Activated T-helper 1 cell treated with anti-CD3 and anti-CD28 coated beads, Interleukin-12 subunit alpha, Interleukin-12 subunit beta, Interleukin-2, Interleukin-4 antibody, amounts not matched to agents 30 ng/mL and 10 ng/mL and 1 ng/mL, durations not matched to agents 14 hours and 24 hours and 36 hours (primary cell): ENCODE measurements around the gene LRMDA. TPM values are rescaled to one million over a fixed set of nuclear protein-coding genes. Genes with fewer than 3 reads are reported as not detected.

Experiments
- DNase-seq: peaks from one replicate; pipeline ENCODE4 v3.0.0; 2021; ENCODE audit warnings: low spot score
- H3K27ac Mint-ChIP-seq: one replicate; pipeline ENCODE4 v1.8.0; 2021; ENCODE audit warnings: mild to moderate bottlenecking, mixed read lengths
- H3K27me3 Mint-ChIP-seq: one replicate; pipeline ENCODE4 v1.8.0; 2022; ENCODE audit warnings: mild to moderate bottlenecking, moderate library complexity, mixed read lengths; ENCODE audit not compliant: insufficient read depth
- H3K36me3 Mint-ChIP-seq: one replicate; pipeline ENCODE4 v1.8.0; 2021; ENCODE audit warnings: low read depth, mixed read lengths
- H3K4me1 Mint-ChIP-seq: one replicate; pipeline ENCODE4 v1.8.0; 2021; ENCODE audit warnings: low read depth, mixed read lengths
- H3K4me3 Mint-ChIP-seq: one replicate; pipeline ENCODE4 v1.8.0; 2021; ENCODE audit warnings: mild to moderate bottlenecking, moderate library complexity, mixed read lengths
- H3K9me3 Mint-ChIP-seq: one replicate; pipeline ENCODE4 v1.8.0; 2021; ENCODE audit warnings: mixed read lengths
- intact Hi-C: fragments of 100-400 bp; cut with micrococcal nuclease; formaldehyde crosslinking; loops from one replicate; pipeline ENCODE4 v1.15.1; 2024
- total RNA-seq: library from RNA; stranded (reverse); gene quantifications from 2 replicates; pipeline ENCODE4 v1.2.3, GENCODE V29; 2022

The LRMDA gene
- total RNA-seq, 1 donor from 2014 or later, result not detected

- H3K27ac Mint-ChIP-seq, result no peak overlapping the region
- H3K36me3 Mint-ChIP-seq, result no peaks in the 10 kb centered on the region
- no peak overlapping the region for H3K4me3 Mint-ChIP-seq
- intact Hi-C loops, result no loop called here
- no peaks in the 10 kb centered on the region for H3K9me3 Mint-ChIP-seq
- no peaks in the 10 kb centered on the region for H3K4me1 Mint-ChIP-seq
- no peaks in the 10 kb centered on the region for H3K27me3 Mint-ChIP-seq
- DNase-seq, result no peak
Measured at GRCh38 chr10:76396134-76396533, 964.7 kb downstream of the LRMDA start.

GRCh38 chr10:76397181-76398042, 966.0 kb downstream of the LRMDA start:
- H3K4me3 Mint-ChIP-seq, result no peak overlapping the region

GRCh38 chr10:76398043-76398710, 966.8 kb downstream of the LRMDA start:
- intact Hi-C loops, result no loop called here
- no peak for DNase-seq
- peaks cover 6% of the 10 kb centered on the region for H3K9me3 Mint-ChIP-seq
- no peaks in the 10 kb centered on the region for H3K27me3 Mint-ChIP-seq
- no peaks in the 10 kb centered on the region for H3K36me3 Mint-ChIP-seq
- H3K27ac Mint-ChIP-seq, result no peak overlapping the region
- H3K4me1 Mint-ChIP-seq, result no peaks in the 10 kb centered on the region
- no peak overlapping the region for H3K4me3 Mint-ChIP-seq

More at GRCh38 chr10:76397181-76398042, 966.0 kb downstream of the LRMDA start:
- no peak overlapping the region for H3K27ac Mint-ChIP-seq
- no peaks in the 10 kb centered on the region for H3K4me1 Mint-ChIP-seq
- no peak for DNase-seq
- no peaks in the 10 kb centered on the region for H3K36me3 Mint-ChIP-seq
- peaks cover 6% of the 10 kb centered on the region for H3K9me3 Mint-ChIP-seq
- intact Hi-C loops, result no loop called here
- no peaks in the 10 kb centered on the region for H3K27me3 Mint-ChIP-seq

- Mint-ChIP-seq H3K27me3 (no peaks in the 10 kb centered on the region), H3K9me3 (peaks cover 6% of the 10 kb centered on the region), H3K36me3 (no peaks in the 10 kb centered on the region), H3K4me1 (no peaks in the 10 kb centered on the region), H3K4me3 (no peak overlapping the region), H3K27ac (no peak overlapping the region)
- DNase-seq, result no peak
- intact Hi-C loops, result no loop called here
Measured at GRCh38 chr10:76399226-76399625, 967.8 kb downstream of the LRMDA start.

- no peak overlapping the region for H3K4me3 Mint-ChIP-seq
- H3K9me3 Mint-ChIP-seq, result peaks cover 6% of the 10 kb centered on the region
- H3K27ac Mint-ChIP-seq, result no peak overlapping the region
- no peaks in the 10 kb centered on the region for H3K36me3 Mint-ChIP-seq
- no peaks in the 10 kb centered on the region for H3K4me1 Mint-ChIP-seq
- no peaks in the 10 kb centered on the region for H3K27me3 Mint-ChIP-seq
- no peak for DNase-seq
- intact Hi-C loops, result no loop called here
Measured at GRCh38 chr10:76401006-76401405, 969.6 kb downstream of the LRMDA start.

GRCh38 chr10:76403912-76404311, 972.5 kb downstream of the LRMDA start:
- Mint-ChIP-seq H3K36me3 (no peaks in the 10 kb centered on the region), H3K9me3 (peaks cover 6% of the 10 kb centered on the region), H3K4me3 (no peak overlapping the region), H3K27me3 (no peaks in the 10 kb centered on the region), H3K4me1 (no peaks in the 10 kb centered on the region), H3K27ac (no peak overlapping the region)
- DNase-seq, result no peak
- intact Hi-C loops, result no loop called here

- intact Hi-C loops, result no loop called here
- no peak overlapping the region for H3K27ac Mint-ChIP-seq
- peaks cover 6% of the 10 kb centered on the region for H3K9me3 Mint-ChIP-seq
- H3K4me1 Mint-ChIP-seq, result no peaks in the 10 kb centered on the region
- H3K36me3 Mint-ChIP-seq, result no peaks in the 10 kb centered on the region
- H3K4me3 Mint-ChIP-seq, result no peak overlapping the region
- no peaks in the 10 kb centered on the region for H3K27me3 Mint-ChIP-seq
- DNase-seq, result no peak
Measured at GRCh38 chr10:76404531-76404930, 973.1 kb downstream of the LRMDA start.

- no peaks in the 10 kb centered on the region for H3K36me3 Mint-ChIP-seq
- no peak overlapping the region for H3K27ac Mint-ChIP-seq
- DNase-seq, result no peak
- peaks cover 6% of the 10 kb centered on the region for H3K9me3 Mint-ChIP-seq
- intact Hi-C loops, result no loop called here
- H3K27me3 Mint-ChIP-seq, result no peaks in the 10 kb centered on the region
- no peaks in the 10 kb centered on the region for H3K4me1 Mint-ChIP-seq
- H3K4me3 Mint-ChIP-seq, result no peak overlapping the region
Measured at GRCh38 chr10:76405922-76406321, 974.5 kb downstream of the LRMDA start.

- Mint-ChIP-seq H3K27ac (no peak overlapping the region), H3K4me3 (no peak overlapping the region), H3K4me1 (no peaks in the 10 kb centered on the region), H3K36me3 (no peaks in the 10 kb centered on the region), H3K27me3 (no peaks in the 10 kb centered on the region), H3K9me3 (no peaks in the 10 kb centered on the region)
- intact Hi-C loops, result no loop called here
- no peak for DNase-seq
Measured at GRCh38 chr10:76408646-76409045, 977.2 kb downstream of the LRMDA start.

GRCh38 chr10:76411729-76412435, 980.5 kb downstream of the LRMDA start:
- Mint-ChIP-seq H3K27ac (no peak overlapping the region), H3K4me3 (no peak overlapping the region), H3K27me3 (no peaks in the 10 kb centered on the region), H3K9me3 (no peaks in the 10 kb centered on the region), H3K36me3 (no peaks in the 10 kb centered on the region), H3K4me1 (no peaks in the 10 kb centered on the region)
- DNase-seq, result no peak
- intact Hi-C loops, result no loop called here

- Mint-ChIP-seq H3K36me3 (no peaks in the 10 kb centered on the region), H3K27ac (no peak overlapping the region), H3K4me3 (no peak overlapping the region), H3K4me1 (no peaks in the 10 kb centered on the region), H3K9me3 (no peaks in the 10 kb centered on the region), H3K27me3 (no peaks in the 10 kb centered on the region)
- intact Hi-C loops, result no loop called here
- no peak for DNase-seq
Measured at GRCh38 chr10:76415554-76415953, 984.1 kb downstream of the LRMDA start.

- Mint-ChIP-seq H3K9me3 (no peaks in the 10 kb centered on the region), H3K36me3 (no peaks in the 10 kb centered on the region), H3K4me3 (no peak overlapping the region), H3K27ac (no peak overlapping the region), H3K4me1 (no peaks in the 10 kb centered on the region), H3K27me3 (no peaks in the 10 kb centered on the region)
- DNase-seq, result no peak
- intact Hi-C loops, result no loop called here
Measured at GRCh38 chr10:76416642-76417041, 985.2 kb downstream of the LRMDA start.

- Mint-ChIP-seq H3K27ac (no peak overlapping the region), H3K36me3 (no peaks in the 10 kb centered on the region), H3K9me3 (no peaks in the 10 kb centered on the region), H3K27me3 (no peaks in the 10 kb centered on the region), H3K4me3 (no peak overlapping the region), H3K4me1 (no peaks in the 10 kb centered on the region)
- intact Hi-C loops, result no loop called here
- DNase-seq, result no peak
Measured at GRCh38 chr10:76420725-76421124, 989.3 kb downstream of the LRMDA start.
